GM12878 (cell line): ENCODE results near the gene DPF3.

Experiments
- JUNB ChIP-seq: IDR thresholded peaks from 2 replicates; pipeline ENCODE4 v1.6.1; 2016; ENCODE audit warnings: antibody characterized with exemption, mild to moderate bottlenecking
- JUND ChIP-seq: IDR thresholded peaks from 2 replicates; pipeline ENCODE4 v1.6.1; 2012; ENCODE audit warnings: low read depth, mild to moderate bottlenecking, low read length, improper control_type of control experiment, moderate library complexity
- NBN ChIP-seq: fragments of 450-650 bp; IDR thresholded peaks from 2 replicates; pipeline ENCODE4 v1.6.1; 2016
- NFYB ChIP-seq: IDR thresholded peaks from 2 replicates; pipeline ENCODE4 v1.6.1; 2011; ENCODE audit warnings: low read depth, mild to moderate bottlenecking, low read length, improper control_type of control experiment, moderate library complexity; ENCODE audit not compliant: insufficient read depth
- POLR2A ChIP-seq: IDR thresholded peaks from 2 replicates; pipeline ENCODE4 v1.6.1; 2011; ENCODE audit warnings: low read depth, mild to moderate bottlenecking, low read length
- POU2F2 ChIP-seq: IDR thresholded peaks from 3 replicates; pipeline ENCODE4 v1.6.1; 2011; ENCODE audit warnings: low read depth, mild to moderate bottlenecking, low read length, borderline replicate concordance
- SMAD1 ChIP-seq: fragments of 450-650 bp; IDR thresholded peaks from 2 replicates; pipeline ENCODE4 v1.6.1; 2018; ENCODE audit warnings: mild to moderate bottlenecking, low read depth; ENCODE audit not compliant: partially characterized antibody
- SMC3 ChIP-seq: IDR thresholded peaks from 2 replicates; pipeline ENCODE4 v1.6.1; 2011; ENCODE audit warnings: low read length, improper control_type of control experiment, borderline replicate concordance
- TF ChIP-seq, protein P1 (sequence below), 3 experiments: IDR thresholded peaks in 2 of 3; conservative IDR thresholded peaks in 1 of 3; 2 replicates each; pipeline ENCODE4 v1.5.1; 2011; ENCODE audit warnings: low read depth in 3 of 3, low read length in 3 of 3, mild to moderate bottlenecking in 3 of 3, control low read depth in 2 of 3, moderate library complexity in 2 of 3, inconsistent platforms in 1 of 3, mixed read lengths in 1 of 3; ENCODE audit not compliant: control insufficient read depth in 2 of 3, insufficient read depth in 1 of 3; ENCODE audit errors: extremely low read depth in 1 of 3
- TF ChIP-seq, protein P2 (sequence below): IDR thresholded peaks from 2 replicates; pipeline ENCODE4 v1.6.1; 2011; ENCODE audit warnings: borderline replicate concordance, low read depth, mild to moderate bottlenecking, moderate library complexity, mixed read lengths, low read length; ENCODE audit not compliant: insufficient read depth; ENCODE audit errors: extremely low read length
- TF ChIP-seq, protein P3 (sequence below): IDR thresholded peaks from 2 replicates; pipeline ENCODE4 v1.6.1; 2012; ENCODE audit warnings: mild to moderate bottlenecking, low read depth, low read length
- TF ChIP-seq, protein P4 (sequence below): IDR thresholded peaks from 2 replicates; pipeline ENCODE4 v1.6.1; 2011; ENCODE audit warnings: low read depth, mild to moderate bottlenecking, low read length, moderate library complexity, borderline replicate concordance; ENCODE audit errors: extremely low read depth

DNA sequence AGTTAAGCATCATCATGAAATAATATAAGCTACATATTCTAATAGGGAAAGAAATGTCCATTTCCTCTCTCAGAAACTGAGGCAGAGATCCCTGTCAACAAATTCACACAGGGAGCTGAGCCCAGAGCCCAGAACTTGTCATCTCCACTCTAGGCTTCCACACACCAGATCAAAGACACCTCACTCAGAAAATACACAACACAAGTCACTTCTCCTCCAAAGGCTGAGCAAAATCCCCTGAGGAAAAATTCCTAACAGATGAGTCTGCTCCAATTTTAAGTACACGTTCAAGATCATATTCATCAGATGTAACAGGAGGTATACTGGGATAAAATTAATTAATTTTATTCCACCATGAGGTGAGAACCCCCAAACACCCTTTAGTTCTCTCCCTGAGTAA is 227.3 kb downstream of the DPF3 start:
- TF ChIP-seq JUNB = no peak
- TF ChIP-seq, protein P1, sequence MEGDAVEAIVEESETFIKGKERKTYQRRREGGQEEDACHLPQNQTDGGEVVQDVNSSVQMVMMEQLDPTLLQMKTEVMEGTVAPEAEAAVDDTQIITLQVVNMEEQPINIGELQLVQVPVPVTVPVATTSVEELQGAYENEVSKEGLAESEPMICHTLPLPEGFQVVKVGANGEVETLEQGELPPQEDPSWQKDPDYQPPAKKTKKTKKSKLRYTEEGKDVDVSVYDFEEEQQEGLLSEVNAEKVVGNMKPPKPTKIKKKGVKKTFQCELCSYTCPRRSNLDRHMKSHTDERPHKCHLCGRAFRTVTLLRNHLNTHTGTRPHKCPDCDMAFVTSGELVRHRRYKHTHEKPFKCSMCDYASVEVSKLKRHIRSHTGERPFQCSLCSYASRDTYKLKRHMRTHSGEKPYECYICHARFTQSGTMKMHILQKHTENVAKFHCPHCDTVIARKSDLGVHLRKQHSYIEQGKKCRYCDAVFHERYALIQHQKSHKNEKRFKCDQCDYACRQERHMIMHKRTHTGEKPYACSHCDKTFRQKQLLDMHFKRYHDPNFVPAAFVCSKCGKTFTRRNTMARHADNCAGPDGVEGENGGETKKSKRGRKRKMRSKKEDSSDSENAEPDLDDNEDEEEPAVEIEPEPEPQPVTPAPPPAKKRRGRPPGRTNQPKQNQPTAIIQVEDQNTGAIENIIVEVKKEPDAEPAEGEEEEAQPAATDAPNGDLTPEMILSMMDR (IDR thresholded peaks at IDR 0.05 in 2 of 3, conservative IDR thresholded peaks at IDR 0.05 in 1 of 3; ENCODE audit: control insufficient read depth in 2 of 3, extremely low read depth in 1 of 3, insufficient read depth in 1 of 3, low read depth in 3 of 3, low read length in 3 of 3) = no peak
- no peak for TF ChIP-seq POU2F2
- no peak for TF ChIP-seq POLR2A
- TF ChIP-seq, protein P2, sequence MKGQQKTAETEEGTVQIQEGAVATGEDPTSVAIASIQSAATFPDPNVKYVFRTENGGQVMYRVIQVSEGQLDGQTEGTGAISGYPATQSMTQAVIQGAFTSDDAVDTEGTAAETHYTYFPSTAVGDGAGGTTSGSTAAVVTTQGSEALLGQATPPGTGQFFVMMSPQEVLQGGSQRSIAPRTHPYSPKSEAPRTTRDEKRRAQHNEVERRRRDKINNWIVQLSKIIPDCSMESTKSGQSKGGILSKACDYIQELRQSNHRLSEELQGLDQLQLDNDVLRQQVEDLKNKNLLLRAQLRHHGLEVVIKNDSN = no peak
- TF ChIP-seq, protein P3, sequence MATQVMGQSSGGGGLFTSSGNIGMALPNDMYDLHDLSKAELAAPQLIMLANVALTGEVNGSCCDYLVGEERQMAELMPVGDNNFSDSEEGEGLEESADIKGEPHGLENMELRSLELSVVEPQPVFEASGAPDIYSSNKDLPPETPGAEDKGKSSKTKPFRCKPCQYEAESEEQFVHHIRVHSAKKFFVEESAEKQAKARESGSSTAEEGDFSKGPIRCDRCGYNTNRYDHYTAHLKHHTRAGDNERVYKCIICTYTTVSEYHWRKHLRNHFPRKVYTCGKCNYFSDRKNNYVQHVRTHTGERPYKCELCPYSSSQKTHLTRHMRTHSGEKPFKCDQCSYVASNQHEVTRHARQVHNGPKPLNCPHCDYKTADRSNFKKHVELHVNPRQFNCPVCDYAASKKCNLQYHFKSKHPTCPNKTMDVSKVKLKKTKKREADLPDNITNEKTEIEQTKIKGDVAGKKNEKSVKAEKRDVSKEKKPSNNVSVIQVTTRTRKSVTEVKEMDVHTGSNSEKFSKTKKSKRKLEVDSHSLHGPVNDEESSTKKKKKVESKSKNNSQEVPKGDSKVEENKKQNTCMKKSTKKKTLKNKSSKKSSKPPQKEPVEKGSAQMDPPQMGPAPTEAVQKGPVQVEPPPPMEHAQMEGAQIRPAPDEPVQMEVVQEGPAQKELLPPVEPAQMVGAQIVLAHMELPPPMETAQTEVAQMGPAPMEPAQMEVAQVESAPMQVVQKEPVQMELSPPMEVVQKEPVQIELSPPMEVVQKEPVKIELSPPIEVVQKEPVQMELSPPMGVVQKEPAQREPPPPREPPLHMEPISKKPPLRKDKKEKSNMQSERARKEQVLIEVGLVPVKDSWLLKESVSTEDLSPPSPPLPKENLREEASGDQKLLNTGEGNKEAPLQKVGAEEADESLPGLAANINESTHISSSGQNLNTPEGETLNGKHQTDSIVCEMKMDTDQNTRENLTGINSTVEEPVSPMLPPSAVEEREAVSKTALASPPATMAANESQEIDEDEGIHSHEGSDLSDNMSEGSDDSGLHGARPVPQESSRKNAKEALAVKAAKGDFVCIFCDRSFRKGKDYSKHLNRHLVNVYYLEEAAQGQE = no peak
- TF ChIP-seq, protein P4, sequence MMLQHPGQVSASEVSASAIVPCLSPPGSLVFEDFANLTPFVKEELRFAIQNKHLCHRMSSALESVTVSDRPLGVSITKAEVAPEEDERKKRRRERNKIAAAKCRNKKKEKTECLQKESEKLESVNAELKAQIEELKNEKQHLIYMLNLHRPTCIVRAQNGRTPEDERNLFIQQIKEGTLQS = no peak
- TF ChIP-seq SMC3 = no peak
- no peak for TF ChIP-seq JUND
- no peak for TF ChIP-seq SMAD1
- TF ChIP-seq NBN = no peak
- no peak for TF ChIP-seq NFYB
